GM21528 (cell line): Measurements from ENCODE around the gene BCAS1.

Experiments
- ATAC-seq: cut with Tn5 transposase; IDR thresholded peaks from one replicate; pipeline ENCODE4 v1.9.1; 2021; ENCODE audit warnings: mild to moderate bottlenecking, moderate library complexity; ENCODE audit not compliant: unreplicated experiment, low FRiP score

The BCAS1 gene

GRCh38 chr20:54051068-54051467, 19.3 kb downstream of the BCAS1 start:
- ATAC-seq, result no peak

GRCh38 chr20:54048891-54049545, 21.4 kb downstream of the BCAS1 start:
- no peak for ATAC-seq

GRCh38 chr20:54048481-54048880, 21.9 kb downstream of the BCAS1 start:
- ATAC-seq, result no peak

- ATAC-seq, result no peak
Measured at GRCh38 chr20:54047720-54048119, 22.7 kb downstream of the BCAS1 start.

- no peak for ATAC-seq
Measured at GRCh38 chr20:54047048-54047447, 23.3 kb downstream of the BCAS1 start.

- no peak for ATAC-seq
Measured at GRCh38 chr20:54044156-54044555, 26.2 kb downstream of the BCAS1 start.

GRCh38 chr20:54043076-54043967, 27.1 kb downstream of the BCAS1 start:
- ATAC-seq, result no peak

GRCh38 chr20:54042021-54042420, 28.4 kb downstream of the BCAS1 start:
- no peak for ATAC-seq

- ATAC-seq, result no peak
Measured at GRCh38 chr20:54041336-54041735, 29.1 kb downstream of the BCAS1 start.

- no peak for ATAC-seq
Measured at GRCh38 chr20:54040531-54040930, 29.9 kb downstream of the BCAS1 start.

- no peak for ATAC-seq
Measured at GRCh38 chr20:54038961-54039360, 31.4 kb downstream of the BCAS1 start.

GRCh38 chr20:54037525-54037924, 32.9 kb downstream of the BCAS1 start:
- ATAC-seq, result no peak

GRCh38 chr20:54029643-54030042, 40.8 kb downstream of the BCAS1 start:
- no peak for ATAC-seq

- ATAC-seq, result no peak
Measured at GRCh38 chr20:54029176-54029575, 41.2 kb downstream of the BCAS1 start.

- no peak for ATAC-seq
Measured at GRCh38 chr20:54028276-54029011, 42.0 kb downstream of the BCAS1 start.

GRCh38 chr20:54027704-54028103, 42.7 kb downstream of the BCAS1 start:
- ATAC-seq, result no peak

GRCh38 chr20:54026295-54027064, 43.9 kb downstream of the BCAS1 start:
- ATAC-seq, result no peak

- ATAC-seq, result no peak
Measured at GRCh38 chr20:54025251-54025771, 45.1 kb downstream of the BCAS1 start.

GRCh38 chr20:54023406-54023805, 47.0 kb downstream of the BCAS1 start:
- no peak for ATAC-seq
